Dendritic cell treated with granulocyte-macrophage colony-stimulating factor and Interleukin-4, amounts not matched to agents 40 ng/mL and 50 ng/mL, for 4 days (primary cell): ENCODE measurements around the gene MACROD2.

Experiments
- H3K27ac Mint-ChIP-seq: one replicate; pipeline ENCODE4 v1.8.0; 2022; ENCODE audit warnings: mild to moderate bottlenecking, mixed read lengths
- H3K27me3 Mint-ChIP-seq: one replicate; pipeline ENCODE4 v1.8.0; 2022; ENCODE audit warnings: mild to moderate bottlenecking, mixed read lengths
- H3K36me3 Mint-ChIP-seq: one replicate; pipeline ENCODE4 v1.8.0; 2022; ENCODE audit warnings: low read depth, mixed read lengths
- H3K4me1 Mint-ChIP-seq: one replicate; pipeline ENCODE4 v1.8.0; 2022; ENCODE audit warnings: low read depth, mixed read lengths
- H3K4me3 Mint-ChIP-seq: one replicate; pipeline ENCODE4 v1.8.0; 2022; ENCODE audit warnings: mild to moderate bottlenecking, moderate library complexity, mixed read lengths
- H3K9me3 Mint-ChIP-seq: one replicate; pipeline ENCODE4 v1.8.0; 2022; ENCODE audit warnings: mixed read lengths
- intact Hi-C: fragments of 100-400 bp; cut with micrococcal nuclease; formaldehyde crosslinking; loops from one replicate; pipeline ENCODE4 v1.15.0; 2022

Gene MACROD2

DNA sequence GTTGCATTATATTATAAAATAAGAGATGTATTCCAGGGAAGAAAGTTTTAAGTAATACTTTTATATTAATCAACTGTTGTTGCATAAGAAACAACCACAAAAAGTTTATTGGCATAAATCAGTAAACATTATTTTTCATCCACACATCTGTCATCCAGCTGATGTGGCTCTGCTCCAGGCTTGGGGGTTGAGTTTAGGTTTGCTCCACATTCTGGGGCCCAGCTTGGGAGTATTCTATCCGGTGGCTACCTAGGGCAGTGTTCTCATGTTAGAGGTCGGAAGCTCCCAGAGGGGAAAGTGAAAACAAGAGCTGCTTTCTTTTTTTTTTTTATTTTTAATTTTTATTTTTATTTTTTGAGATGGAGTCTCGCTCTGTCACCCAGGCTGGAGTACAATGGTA, 1070.5 kb downstream of the MACROD2 start:
- Mint-ChIP-seq H3K27ac (no peak overlapping the region), H3K4me1 (no peaks in the 10 kb centered on the region), H3K36me3 (no peaks in the 10 kb centered on the region), H3K4me3 (no peak overlapping the region), H3K9me3 (peaks cover 31% of the 10 kb centered on the region), H3K27me3 (no peaks in the 10 kb centered on the region)
- intact Hi-C loops: no loop called here

DNA sequence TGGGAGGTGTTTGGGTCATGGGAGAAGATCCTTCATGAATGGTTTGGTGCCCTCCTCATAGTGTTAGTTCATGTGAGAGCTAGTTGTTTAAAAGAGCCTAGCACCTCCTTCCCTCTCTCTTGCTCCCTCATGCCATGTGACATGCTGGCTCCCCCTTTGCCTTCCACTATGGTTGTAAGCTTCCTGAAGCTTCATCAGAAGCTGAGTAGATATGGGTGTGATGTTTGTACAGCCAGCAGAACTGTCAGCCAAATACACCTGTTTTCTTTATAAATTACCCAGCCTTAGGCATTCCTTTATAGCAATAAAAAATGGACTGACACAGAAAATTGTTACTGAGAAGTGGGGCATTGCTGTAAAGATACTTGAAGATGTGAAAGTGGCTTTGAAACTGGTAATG, 1073.2 kb downstream of the MACROD2 start:
- H3K36me3 Mint-ChIP-seq: no peaks in the 10 kb centered on the region
- no peak overlapping the region for H3K27ac Mint-ChIP-seq
- no peaks in the 10 kb centered on the region for H3K4me1 Mint-ChIP-seq
- no peaks in the 10 kb centered on the region for H3K27me3 Mint-ChIP-seq
- no peak overlapping the region for H3K4me3 Mint-ChIP-seq
- intact Hi-C loops: no loop called here
- H3K9me3 Mint-ChIP-seq: peaks cover 31% of the 10 kb centered on the region

DNA sequence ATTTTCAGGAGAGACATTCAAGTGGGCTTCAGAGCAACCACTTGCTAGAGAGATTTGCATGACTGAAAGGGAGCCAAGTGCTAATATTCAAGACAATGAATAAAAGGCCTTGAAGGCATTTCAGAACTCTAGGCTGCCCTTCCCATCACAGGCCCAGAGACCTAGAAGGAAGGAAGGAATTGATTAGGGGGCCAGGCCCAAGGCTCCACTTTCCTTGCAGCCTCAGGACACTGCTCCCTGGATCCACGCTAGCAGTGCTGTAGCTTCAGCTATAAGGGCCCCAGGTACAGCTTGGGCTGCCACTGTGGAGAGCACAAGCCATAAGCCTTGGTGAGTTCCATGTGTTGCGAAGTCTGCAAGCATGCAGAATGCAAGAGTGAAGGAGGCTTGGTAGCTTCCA, 1074.0 kb downstream of the MACROD2 start:
- no peaks in the 10 kb centered on the region for H3K27me3 Mint-ChIP-seq

DNA sequence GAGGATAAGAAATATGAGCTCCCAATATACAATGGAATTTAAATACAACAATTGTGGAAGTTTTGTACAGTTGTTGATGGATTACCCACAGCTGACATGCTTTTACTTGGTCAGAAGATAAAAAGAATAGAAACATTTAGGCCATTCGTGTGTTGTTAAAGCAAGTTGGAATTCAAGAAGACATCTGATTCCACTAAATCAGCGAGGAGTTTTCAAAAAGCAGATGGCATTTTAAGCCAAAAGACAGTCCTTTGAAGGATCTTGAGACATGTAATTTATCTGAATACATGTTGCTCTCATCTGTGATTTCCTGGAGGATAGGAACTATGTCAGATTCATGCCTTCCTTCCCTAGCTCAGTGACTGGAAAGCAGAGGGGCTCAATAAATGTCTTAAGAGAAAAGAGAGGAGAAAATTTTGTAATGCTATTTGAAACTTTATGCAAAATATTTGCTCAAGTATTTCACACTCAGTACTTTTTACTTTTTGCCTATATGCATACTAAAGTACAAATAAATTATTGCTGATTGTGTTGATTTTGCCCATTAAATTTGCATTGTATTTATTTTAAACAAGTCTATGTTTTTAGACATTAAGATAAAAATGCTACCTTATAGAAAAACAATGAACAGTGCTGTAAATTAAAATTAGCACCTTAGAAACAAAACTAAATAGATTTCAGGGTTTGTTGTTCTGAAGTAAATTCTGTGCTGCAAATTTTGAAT, 1075.9 kb downstream of the MACROD2 start:
- H3K9me3 Mint-ChIP-seq: peaks cover 24% of the 10 kb centered on the region
- H3K27me3 Mint-ChIP-seq: no peaks in the 10 kb centered on the region
- no peak overlapping the region for H3K4me3 Mint-ChIP-seq
- no peaks in the 10 kb centered on the region for H3K4me1 Mint-ChIP-seq
- intact Hi-C loops: no loop called here
- no peaks in the 10 kb centered on the region for H3K36me3 Mint-ChIP-seq
- H3K27ac Mint-ChIP-seq: no peak overlapping the region

More for the DNA sequence above, 1074.0 kb downstream of the MACROD2 start:
- no peaks in the 10 kb centered on the region for H3K4me1 Mint-ChIP-seq
- no peaks in the 10 kb centered on the region for H3K36me3 Mint-ChIP-seq
- no peak overlapping the region for H3K27ac Mint-ChIP-seq
- intact Hi-C loops: no loop called here
- H3K9me3 Mint-ChIP-seq: peaks cover 30% of the 10 kb centered on the region
- no peak overlapping the region for H3K4me3 Mint-ChIP-seq

DNA sequence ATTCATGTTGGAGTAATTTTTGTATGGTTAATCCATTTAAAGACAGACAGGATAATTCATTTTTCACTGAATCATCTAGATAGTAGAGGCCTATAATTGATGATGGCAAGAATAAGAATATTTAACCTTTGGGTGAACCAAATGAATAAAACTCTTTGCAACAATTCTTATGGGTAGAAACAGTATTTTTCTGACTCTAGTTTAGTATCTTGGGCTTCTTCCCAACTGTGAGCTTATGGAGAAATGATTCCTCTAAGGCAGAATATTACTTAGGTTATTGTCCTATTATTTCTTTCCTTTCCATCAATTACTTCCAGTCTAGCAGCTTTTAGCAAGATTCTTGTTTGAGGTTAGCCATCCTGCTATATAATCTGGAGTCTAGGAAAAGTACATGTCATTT, 1077.0 kb downstream of the MACROD2 start:
- no peaks in the 10 kb centered on the region for H3K4me1 Mint-ChIP-seq
- no peak overlapping the region for H3K27ac Mint-ChIP-seq
- intact Hi-C loops: no loop called here
- no peaks in the 10 kb centered on the region for H3K36me3 Mint-ChIP-seq
- peaks cover 24% of the 10 kb centered on the region for H3K9me3 Mint-ChIP-seq
- H3K4me3 Mint-ChIP-seq: no peak overlapping the region
- no peaks in the 10 kb centered on the region for H3K27me3 Mint-ChIP-seq

DNA sequence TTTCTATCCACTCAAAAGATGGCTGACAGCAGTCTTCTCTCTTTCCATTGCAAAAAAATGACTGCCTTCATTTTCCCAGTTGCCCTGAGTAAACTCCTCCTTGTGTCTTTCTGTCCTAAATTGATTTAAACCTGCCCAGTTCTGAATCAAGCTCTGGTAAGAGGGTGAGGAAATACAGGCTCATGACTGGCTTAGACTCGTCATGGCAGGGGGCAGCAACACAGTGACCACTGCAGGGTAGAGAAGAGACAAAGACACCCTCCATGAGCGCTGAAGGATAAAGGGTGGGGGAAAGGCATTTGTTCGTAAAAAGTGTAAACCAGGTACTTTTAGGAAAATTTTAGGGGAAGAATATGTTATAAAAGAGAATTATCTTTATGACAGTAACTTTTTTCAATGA, 1080.3 kb downstream of the MACROD2 start:
- Mint-ChIP-seq H3K27me3 (no peaks in the 10 kb centered on the region), H3K9me3 (peaks cover under 1% of the 10 kb centered on the region), H3K36me3 (no peaks in the 10 kb centered on the region), H3K4me1 (no peaks in the 10 kb centered on the region), H3K27ac (no peak overlapping the region), H3K4me3 (no peak overlapping the region)
- intact Hi-C loops: no loop called here

DNA sequence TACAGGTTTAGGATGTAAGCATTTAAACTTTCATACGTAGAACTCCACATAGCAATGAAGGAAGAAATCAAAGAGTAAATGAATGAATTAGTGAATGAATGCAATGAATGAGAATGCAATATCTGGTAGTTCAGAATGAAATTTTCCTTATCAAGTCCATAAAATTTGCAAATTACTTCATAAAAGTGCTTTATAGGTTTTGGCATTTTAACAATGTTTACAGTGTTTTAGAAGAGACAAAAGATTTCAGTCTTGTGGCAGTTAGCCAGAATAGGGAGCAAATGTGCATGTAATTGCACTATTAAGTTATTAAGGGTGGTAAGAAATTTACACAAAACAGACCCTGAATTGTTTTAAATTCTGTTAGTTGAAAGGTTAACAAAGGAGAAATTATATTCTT, 1081.5 kb downstream of the MACROD2 start:
- no peaks in the 10 kb centered on the region for H3K27me3 Mint-ChIP-seq
- H3K9me3 Mint-ChIP-seq: no peaks in the 10 kb centered on the region
- intact Hi-C loops: no loop called here
- no peak overlapping the region for H3K27ac Mint-ChIP-seq
- H3K4me1 Mint-ChIP-seq: no peaks in the 10 kb centered on the region
- H3K4me3 Mint-ChIP-seq: no peak overlapping the region
- H3K36me3 Mint-ChIP-seq: no peaks in the 10 kb centered on the region

DNA sequence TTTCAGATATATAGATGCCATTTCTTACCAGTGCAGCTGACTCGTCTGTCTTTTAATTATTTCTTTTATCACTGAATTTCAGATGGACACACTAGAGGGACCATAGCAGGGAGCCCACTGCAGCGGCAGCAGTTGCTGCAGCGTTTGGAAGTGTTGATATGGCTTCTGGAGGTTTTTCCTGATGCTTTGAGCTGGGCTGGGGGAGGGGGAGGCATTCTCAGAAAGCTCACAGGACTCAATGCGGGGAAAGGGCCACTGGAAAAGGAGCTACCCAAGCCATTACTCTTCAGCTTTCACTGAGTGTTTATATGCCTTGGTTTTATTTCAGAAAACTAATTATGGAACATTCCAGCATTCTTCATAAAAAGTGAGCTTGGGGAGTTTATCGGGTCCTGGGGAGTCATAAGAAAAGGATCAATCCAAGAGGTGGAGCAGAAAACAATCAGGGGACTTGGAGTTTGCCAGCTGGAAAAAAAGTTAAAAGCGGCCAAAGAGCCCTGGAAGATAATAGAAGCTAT, 1082.5 kb downstream of the MACROD2 start:
- Mint-ChIP-seq H3K4me3 (no peak overlapping the region), H3K36me3 (no peaks in the 10 kb centered on the region), H3K27me3 (no peaks in the 10 kb centered on the region), H3K9me3 (no peaks in the 10 kb centered on the region), H3K4me1 (no peaks in the 10 kb centered on the region), H3K27ac (no peak overlapping the region)
- intact Hi-C loops: no loop called here

DNA sequence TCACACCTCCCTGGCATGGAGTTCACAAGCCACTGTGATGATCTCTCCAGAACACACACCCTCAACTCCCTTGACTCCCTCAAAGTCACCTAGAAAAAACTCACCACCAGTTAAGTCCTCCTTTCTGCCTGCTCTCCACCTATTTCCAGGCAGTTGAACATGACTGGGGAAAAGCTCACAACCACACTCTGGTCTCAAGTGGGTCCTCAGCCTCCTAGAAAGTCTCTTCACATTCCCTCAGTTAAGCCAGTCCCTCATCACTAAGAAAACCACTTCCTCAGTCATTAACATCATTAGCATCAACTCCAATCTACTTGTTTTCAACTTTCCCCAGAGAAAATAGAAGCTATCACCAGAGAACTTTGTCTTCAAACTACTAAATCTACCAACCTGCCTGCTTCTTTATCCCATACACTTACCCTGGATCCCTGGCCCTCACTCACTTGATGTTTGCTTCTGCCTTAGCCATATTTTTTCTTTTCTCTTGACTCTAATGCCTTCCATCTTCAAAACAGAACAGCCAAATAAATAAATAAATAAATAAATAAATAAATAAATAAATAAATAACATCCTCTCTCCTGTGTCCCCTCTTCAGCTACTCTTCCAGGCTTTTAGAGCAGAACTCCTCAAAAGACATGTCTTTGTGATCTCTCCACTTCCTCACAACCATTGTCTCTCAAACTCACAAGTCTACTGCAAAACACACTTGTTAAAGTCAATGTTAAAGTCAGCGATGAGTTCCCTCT, 1084.5 kb downstream of the MACROD2 start:
- no peaks in the 10 kb centered on the region for H3K4me1 Mint-ChIP-seq

DNA sequence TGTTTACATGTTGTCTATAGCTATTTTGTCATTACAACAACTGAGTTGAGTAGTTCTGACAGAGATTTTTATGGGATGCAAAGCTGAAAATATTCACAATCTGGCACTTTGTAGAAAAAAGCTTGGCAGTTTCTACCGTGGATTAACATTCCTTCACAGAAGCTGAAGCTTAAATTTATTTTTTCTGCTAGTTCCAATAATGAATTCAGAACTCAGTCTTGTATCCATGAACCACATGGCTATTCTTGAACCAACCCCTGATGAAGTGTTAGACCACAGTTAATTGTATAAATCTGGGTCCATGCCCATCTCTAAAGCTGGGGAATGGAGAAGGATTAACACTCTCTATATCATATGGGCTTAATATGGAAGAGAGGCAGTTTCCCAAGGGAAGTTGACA, 1085.9 kb downstream of the MACROD2 start:
- Mint-ChIP-seq H3K4me3 (no peak overlapping the region), H3K27me3 (no peaks in the 10 kb centered on the region), H3K27ac (no peak overlapping the region), H3K36me3 (no peaks in the 10 kb centered on the region), H3K9me3 (no peaks in the 10 kb centered on the region), H3K4me1 (no peaks in the 10 kb centered on the region)
- intact Hi-C loops: no loop called here

More for the DNA sequence above, 1084.5 kb downstream of the MACROD2 start:
- Mint-ChIP-seq H3K9me3 (no peaks in the 10 kb centered on the region), H3K27me3 (no peaks in the 10 kb centered on the region), H3K27ac (no peak overlapping the region), H3K4me3 (no peak overlapping the region), H3K36me3 (no peaks in the 10 kb centered on the region)
- intact Hi-C loops: no loop called here

DNA sequence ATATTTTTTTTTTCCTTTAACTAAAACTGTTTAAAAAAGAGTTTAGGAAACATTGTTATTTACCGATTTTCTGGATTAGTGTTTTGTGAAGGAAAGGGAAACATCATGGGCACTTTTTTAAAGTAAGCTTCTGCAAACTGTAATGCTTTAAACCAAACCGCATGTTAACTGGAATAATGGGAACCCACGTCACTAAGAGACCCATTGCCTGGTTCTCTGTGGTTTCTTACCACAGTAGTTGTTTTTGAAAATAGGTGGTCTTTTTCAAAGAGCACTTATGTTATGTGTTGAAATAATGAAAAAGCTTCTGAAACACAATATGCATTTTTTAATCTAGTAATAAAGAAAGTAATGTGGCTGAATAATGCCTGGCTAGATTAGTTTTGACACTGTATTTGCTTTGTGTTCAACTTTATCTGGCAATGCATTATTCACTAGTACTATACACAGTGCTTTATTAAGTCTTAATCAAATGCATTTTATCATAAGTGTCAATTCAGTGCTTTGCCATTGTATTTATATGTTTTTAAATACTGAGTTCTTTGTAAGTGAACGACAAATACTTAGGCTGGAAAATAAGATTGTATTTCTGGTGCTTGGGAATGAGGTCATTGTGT, 1096.2 kb downstream of the MACROD2 start:
- Mint-ChIP-seq H3K27ac (no peak overlapping the region), H3K4me3 (no peak overlapping the region), H3K9me3 (no peaks in the 10 kb centered on the region), H3K36me3 (no peaks in the 10 kb centered on the region), H3K27me3 (no peaks in the 10 kb centered on the region), H3K4me1 (no peaks in the 10 kb centered on the region)
- intact Hi-C loops: no loop called here

DNA sequence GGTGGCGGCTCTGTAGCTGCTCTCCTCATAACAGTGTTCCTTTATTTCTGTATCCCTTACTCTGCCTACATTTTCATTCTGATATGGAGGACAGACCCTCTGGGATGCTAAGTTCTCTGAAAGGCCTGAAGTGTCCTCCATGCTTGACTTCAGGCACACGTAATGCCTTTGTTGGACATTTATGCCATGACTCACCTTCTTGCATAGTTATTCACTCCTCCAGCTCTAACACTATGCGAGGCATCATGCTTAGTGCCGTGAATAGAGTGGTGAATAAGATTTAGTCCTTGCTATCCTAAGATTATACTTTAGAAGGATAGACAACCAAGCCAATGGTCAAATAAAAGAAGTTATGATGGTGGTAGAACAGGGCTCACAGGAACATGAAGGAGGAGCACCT, 1103.0 kb downstream of the MACROD2 start:
- Mint-ChIP-seq H3K36me3 (no peaks in the 10 kb centered on the region), H3K9me3 (peaks cover 19% of the 10 kb centered on the region), H3K4me1 (no peaks in the 10 kb centered on the region), H3K27me3 (no peaks in the 10 kb centered on the region), H3K4me3 (no peak overlapping the region), H3K27ac (no peak overlapping the region)
- intact Hi-C loops: no loop called here

DNA sequence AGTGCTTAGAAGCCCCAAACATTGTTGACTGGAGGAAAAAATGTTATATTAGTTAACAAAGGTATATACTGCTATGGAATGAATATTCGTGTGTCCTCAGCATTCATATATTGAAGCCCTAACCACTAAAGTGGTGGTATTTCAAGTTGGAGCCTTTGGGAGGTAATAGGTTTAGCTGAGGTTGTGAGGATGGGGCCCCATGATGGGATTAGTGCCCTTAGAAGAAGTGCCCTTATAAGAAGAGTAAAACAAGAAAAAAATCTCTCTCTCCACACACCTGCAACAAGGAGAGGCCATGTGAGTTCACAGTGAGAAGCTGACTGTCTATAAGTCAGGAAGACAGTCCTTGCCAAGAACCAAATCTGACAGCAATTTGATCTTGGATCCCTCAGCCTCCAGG, 1103.8 kb downstream of the MACROD2 start:
- Mint-ChIP-seq H3K4me1 (no peaks in the 10 kb centered on the region), H3K27me3 (no peaks in the 10 kb centered on the region), H3K4me3 (no peak overlapping the region), H3K9me3 (peaks cover 23% of the 10 kb centered on the region), H3K36me3 (no peaks in the 10 kb centered on the region), H3K27ac (no peak overlapping the region)
- intact Hi-C loops: no loop called here

DNA sequence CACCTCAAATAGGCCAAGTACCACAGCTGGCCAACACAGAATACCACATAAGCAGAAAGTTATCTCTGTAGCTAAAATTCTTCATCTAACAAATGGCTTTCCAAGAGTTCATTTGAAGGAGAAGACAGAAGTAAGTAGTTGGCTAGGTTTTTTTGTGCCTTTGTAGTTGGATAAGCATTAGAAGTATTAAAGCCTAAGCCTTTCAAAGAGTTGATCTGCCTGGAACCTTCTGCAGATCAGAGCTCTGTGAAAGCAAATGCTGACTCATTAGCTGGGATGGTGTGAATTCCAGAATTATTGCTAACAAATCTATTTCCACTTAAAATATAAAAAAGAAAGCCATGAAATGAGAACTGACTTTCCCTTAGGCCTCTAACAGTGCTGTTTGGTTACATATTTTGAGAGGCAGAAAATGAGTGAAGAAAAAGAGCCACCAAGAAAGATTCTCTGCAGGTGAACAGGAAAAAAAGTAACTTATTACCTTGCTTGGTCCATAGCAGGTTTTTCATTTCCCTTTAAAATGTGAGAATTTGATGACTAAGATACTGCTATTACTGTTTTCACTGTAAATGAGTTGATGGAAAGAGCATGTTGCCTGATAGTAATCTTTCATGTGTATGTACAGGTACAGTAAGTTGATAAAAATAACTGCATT, 1105.3 kb downstream of the MACROD2 start:
- no peak overlapping the region for H3K27ac Mint-ChIP-seq
- no peak overlapping the region for H3K4me3 Mint-ChIP-seq
- intact Hi-C loops: no loop called here
- H3K4me1 Mint-ChIP-seq: no peaks in the 10 kb centered on the region
- H3K27me3 Mint-ChIP-seq: no peaks in the 10 kb centered on the region
- no peaks in the 10 kb centered on the region for H3K36me3 Mint-ChIP-seq
- peaks cover 23% of the 10 kb centered on the region for H3K9me3 Mint-ChIP-seq
